Astrocyte (in vitro differentiated cells and primary cell): ENCODE data around the gene NBEAL1.

ENCODE experiments used
- CTCF ChIP-seq: IDR thresholded peaks from 2 replicates; pipeline ENCODE4 v1.5.1; 2011; ENCODE audit warnings: low read depth, mild to moderate bottlenecking, inconsistent platforms, low read length, moderate library complexity; ENCODE audit not compliant: insufficient read depth
- EZH2 ChIP-seq: IDR thresholded peaks from 2 replicates; pipeline ENCODE4 v1.6.1; 2012; ENCODE audit warnings: mild to moderate bottlenecking, low read length, inconsistent platforms; ENCODE audit not compliant: insufficient read depth

- TF ChIP-seq CTCF (no peak), EZH2 (no peak)
These were observed 223.6 kb downstream of the NBEAL1 start for GRCh38 chr2:203238292-203238703.
